Brain microvascular endothelial cell (primary cell): ENCODE data around the gene MID1.

Source experiments
- DNase-seq: peaks from one replicate; pipeline ENCODE4 v3.0.0-alpha.2; 2020
- H3K27ac ChIP-seq: fragments of 250-450 bp; sonication (Bioruptor Pico); 2 replicates; pipeline ENCODE4 v1.5.1; 2020; ENCODE audit warnings: mild to moderate bottlenecking, moderate library complexity
- H3K27me3 ChIP-seq: fragments of 250-450 bp; sonication (Bioruptor Pico); replicated peaks from 2 replicates; pipeline ENCODE4 v1.5.1; 2020; ENCODE audit warnings: mild to moderate bottlenecking
- H3K36me3 ChIP-seq: fragments of 250-450 bp; sonication (Bioruptor Pico); replicated peaks from 2 replicates; pipeline ENCODE4 v1.5.1; 2020; ENCODE audit warnings: mild to moderate bottlenecking
- H3K4me3 ChIP-seq: 2 replicates; pipeline ENCODE4 v1.5.1; 2011; ENCODE audit warnings: low read depth, mild to moderate bottlenecking, control low read depth, low read length, moderate library complexity
- CTCF ChIP-seq: IDR thresholded peaks from 2 replicates; pipeline ENCODE4 v1.5.1; 2011; ENCODE audit warnings: low read depth, mild to moderate bottlenecking, moderate library complexity, low read length, control low read depth, inconsistent platforms; ENCODE audit errors: missing control alignments
- in situ Hi-C: cut with HindIII; loops from 2 replicates; pipeline ENCODE4 v1.10.0; 2017; ENCODE audit warnings: low sequenced_read_pairs, low pct_ligation_motif_present

Gene MID1

GRCh38 chrX:10574663-10575062, 45.7 kb downstream of the MID1 start:
- Histone ChIP-seq H3K36me3 (no peaks in the 10 kb centered on the region), H3K27me3 (no peaks in the 10 kb centered on the region), H3K4me3 (no peak overlapping the region), H3K27ac (no peak overlapping the region)
- no peak for DNase-seq
- in situ Hi-C loops = no loop called here
- no peak for TF ChIP-seq CTCF

GRCh38 chrX:10571260-10571659, 49.1 kb downstream of the MID1 start:
- no peaks in the 10 kb centered on the region for H3K27me3 ChIP-seq
- no peak for TF ChIP-seq CTCF
- DNase-seq = no peak
- in situ Hi-C loops = no loop called here
- no peak overlapping the region for H3K4me3 ChIP-seq
- peaks cover 4% of the 10 kb centered on the region for H3K36me3 ChIP-seq
- no peak overlapping the region for H3K27ac ChIP-seq

- peaks cover 4% of the 10 kb centered on the region for H3K36me3 ChIP-seq
- no peak overlapping the region for H3K4me3 ChIP-seq
- DNase-seq = no peak
- in situ Hi-C loops = no loop called here
- TF ChIP-seq CTCF = no peak
- peak overlapping the region; percentile 83 for H3K27ac ChIP-seq
- no peaks in the 10 kb centered on the region for H3K27me3 ChIP-seq
Observed at GRCh38 chrX:10570601-10571000, 49.8 kb downstream of the MID1 start.

- Histone ChIP-seq H3K36me3 (peaks cover 4% of the 10 kb centered on the region), H3K27me3 (no peaks in the 10 kb centered on the region), H3K4me3 (no peak overlapping the region), H3K27ac (peak overlapping the region; percentile 83)
- peak; percentile 72 for DNase-seq
- no peak for TF ChIP-seq CTCF
- in situ Hi-C loops = no loop called here
Observed at GRCh38 chrX:10569946-10570345, 50.4 kb downstream of the MID1 start.

GRCh38 chrX:10568428-10568827, 52.0 kb downstream of the MID1 start:
- peak overlapping the region; percentile 27 for H3K27ac ChIP-seq
- H3K27me3 ChIP-seq = no peaks in the 10 kb centered on the region
- in situ Hi-C loops = no loop called here
- no peak for TF ChIP-seq CTCF
- no peak overlapping the region for H3K4me3 ChIP-seq
- no peak for DNase-seq
- H3K36me3 ChIP-seq = peaks cover 4% of the 10 kb centered on the region

GRCh38 chrX:10567136-10567535, 53.2 kb downstream of the MID1 start:
- TF ChIP-seq CTCF = no peak
- DNase-seq = no peak
- Histone ChIP-seq H3K36me3 (peaks cover 4% of the 10 kb centered on the region), H3K27me3 (no peaks in the 10 kb centered on the region), H3K4me3 (no peak overlapping the region), H3K27ac (no peak overlapping the region)
- in situ Hi-C loops = no loop called here
